IMR-90 (cell line): Measurements from ENCODE around the gene FOSB. TPM values are rescaled to one million over a fixed set of nuclear protein-coding genes. Genes with fewer than 3 reads are reported as not detected.

Experiments
- ATAC-seq: fragments of 200-7000 bp; cut with Tn5 transposase; 2 replicates; pipeline ENCODE4 v1.9.1; 2020; ENCODE audit warnings: low read depth, mild to moderate bottlenecking, moderate library complexity
- BruUV-seq: library from RNA; stranded (reverse); fragments of 400-500 nt; replicated peaks from 2 replicates; lab custom pipeline; 2021; lab: Mats Ljungman, UMichigan
- CTCF ChIA-PET: fragments of 300-600 bp; formaldehyde crosslinking; extraction: SDS; loops from one replicate; lab custom pipeline; 2021; ENCODE audit warnings: antibody characterized with exemption; lab: Yijun Ruan, JAX
- POLR2A ChIA-PET: fragments of 300-600 bp; sonication (Branson Sonifier 250); formaldehyde crosslinking; loops from one replicate; lab custom pipeline; 2022; ENCODE audit warnings: antibody characterized with exemption; ENCODE audit not compliant: unreplicated experiment; lab: Charles Lee
- DNase-seq: peaks from one replicate; pipeline ENCODE4 v3.0.0; 2013
- H2AFZ ChIP-seq: replicated peaks from 2 replicates; pipeline ENCODE3; 2013; ENCODE audit warnings: low read length, mild to moderate bottlenecking; ENCODE audit not compliant: poor library complexity
- H2AK5ac ChIP-seq: 2 replicates; pipeline ENCODE4 v1.6.1; 2013; ENCODE audit warnings: low read depth, low read length, inconsistent platforms
- H2AK9ac ChIP-seq: replicated peaks from 2 replicates; pipeline ENCODE3; 2013; ENCODE audit warnings: mild to moderate bottlenecking, low read depth, low read length, moderate library complexity; ENCODE audit not compliant: poor library complexity
- H2BK120ac ChIP-seq: 2 replicates; pipeline ENCODE4 v1.6.1; 2013; ENCODE audit warnings: low read depth, low read length, inconsistent platforms
- H2BK15ac ChIP-seq: 3 replicates; pipeline ENCODE4 v1.6.1; 2013; ENCODE audit warnings: low read depth, low read length, inconsistent platforms
- H2BK20ac ChIP-seq: 2 replicates; pipeline ENCODE4 v1.6.1; 2013; ENCODE audit warnings: low read depth, mild to moderate bottlenecking, inconsistent platforms, low read length, moderate library complexity
- H2BK5ac ChIP-seq: 2 replicates; pipeline ENCODE4 v1.6.1; 2013; ENCODE audit warnings: mild to moderate bottlenecking, low read depth, low read length, inconsistent platforms; ENCODE audit not compliant: poor library complexity, severe bottlenecking
- H3K14ac ChIP-seq: replicated peaks from 2 replicates; pipeline ENCODE4 v1.6.1; 2013; ENCODE audit warnings: low read depth, low read length, inconsistent platforms
- H3K18ac ChIP-seq: 2 replicates; pipeline ENCODE4 v1.6.1; 2013; ENCODE audit warnings: low read depth, low read length, control low read depth
- H3K23ac ChIP-seq: 2 replicates; pipeline ENCODE4 v1.6.1; 2013; ENCODE audit warnings: low read depth, low read length, inconsistent platforms
- H3K27ac ChIP-seq: 2 replicates; pipeline ENCODE4 v1.5.1; 2013; ENCODE audit warnings: mild to moderate bottlenecking, control low read depth, low read length; ENCODE audit not compliant: insufficient read depth
- H3K27me3 ChIP-seq: 2 replicates; pipeline ENCODE4 v1.6.1; 2013; ENCODE audit warnings: low read length; ENCODE audit not compliant: control insufficient read depth, insufficient read depth
- H3K36me3 ChIP-seq: 2 replicates; pipeline ENCODE4 v1.6.1; 2013; ENCODE audit warnings: low read length, mixed read lengths; ENCODE audit not compliant: control insufficient read depth, insufficient read depth
- H3K4ac ChIP-seq: 2 replicates; pipeline ENCODE4 v1.6.1; 2013; ENCODE audit warnings: low read depth, low read length, inconsistent platforms
- H3K4me1 ChIP-seq: 2 replicates; pipeline ENCODE4 v1.6.1; 2013; ENCODE audit warnings: low read length, mixed read lengths; ENCODE audit not compliant: control insufficient read depth, insufficient read depth
- H3K4me2 ChIP-seq: 2 replicates; pipeline ENCODE4 v1.6.1; 2013; ENCODE audit warnings: low read depth, mild to moderate bottlenecking, control low read depth, low read length, moderate library complexity
- H3K4me3 ChIP-seq: 2 replicates; pipeline ENCODE4 v1.5.1; 2013; ENCODE audit warnings: low read depth, mild to moderate bottlenecking, control low read depth, low read length, moderate library complexity; ENCODE audit not compliant: insufficient read depth
- H3K56ac ChIP-seq: 2 replicates; pipeline ENCODE4 v1.6.1; 2013; ENCODE audit warnings: low read length, inconsistent platforms; ENCODE audit not compliant: insufficient read depth; ENCODE audit errors: extremely low read depth
- H3K79me1 ChIP-seq, 2 experiments: 2 replicates each; pipeline ENCODE4 v1.6.1; 2013; ENCODE audit warnings: low read length in 2 of 2, inconsistent platforms in 1 of 2, low read depth in 1 of 2
- H3K9ac ChIP-seq: 2 replicates; pipeline ENCODE4 v1.6.1; 2013; ENCODE audit warnings: low read depth, low read length, control low read depth
- H3K9me1 ChIP-seq: 2 replicates; pipeline ENCODE4 v1.6.1; 2013; ENCODE audit warnings: low read length, inconsistent platforms; ENCODE audit not compliant: insufficient read depth
- H3K9me3 ChIP-seq: 2 replicates; pipeline ENCODE4 v1.6.1; 2013; ENCODE audit warnings: low read length; ENCODE audit not compliant: control insufficient read depth, insufficient read depth
- H4K20me1 ChIP-seq: 2 replicates; pipeline ENCODE4 v1.6.1; 2013; ENCODE audit warnings: low read length, inconsistent platforms; ENCODE audit not compliant: insufficient read depth
- H4K5ac ChIP-seq: 2 replicates; pipeline ENCODE4 v1.6.1; 2013; ENCODE audit warnings: mild to moderate bottlenecking, low read depth, low read length, control low read depth
- H4K8ac ChIP-seq, 2 experiments: 2 replicates each; pipeline ENCODE4 v1.6.1; 2013; ENCODE audit warnings: low read depth in 2 of 2, low read length in 2 of 2, control low read depth in 1 of 2, inconsistent platforms in 1 of 2
- H4K91ac ChIP-seq: 2 replicates; pipeline ENCODE4 v1.6.1; 2013; ENCODE audit warnings: low read depth, low read length, inconsistent platforms; ENCODE audit not compliant: insufficient read depth
- MAZ ChIP-seq: IDR thresholded peaks from 2 replicates; pipeline ENCODE4 v1.6.1; 2012; ENCODE audit warnings: low read depth, mild to moderate bottlenecking, low read length, improper control_type of control experiment, moderate library complexity, borderline replicate concordance
- MXI1 ChIP-seq: IDR thresholded peaks from 2 replicates; pipeline ENCODE4 v1.6.1; 2012; ENCODE audit warnings: low read depth, mild to moderate bottlenecking, low read length, moderate library complexity, borderline replicate concordance
- POLR2A ChIP-seq: IDR thresholded peaks from 2 replicates; pipeline ENCODE4 v1.6.1; 2012; ENCODE audit warnings: mild to moderate bottlenecking, low read depth, low read length
- SMC3 ChIP-seq: fragments of 150-350 bp; IDR thresholded peaks from 2 replicates; pipeline ENCODE4 v1.6.1; 2016; ENCODE audit warnings: low read depth, mild to moderate bottlenecking, antibody characterized with exemption, low read length, moderate library complexity
- WGBS, 2 experiments: methylation state at CpG; one replicate each; pipeline versions ENCODE4 v1.1.5 to v1.1.7; 2013; ENCODE audit warnings: missing lambda C conversion rate in 2 of 2; ENCODE audit not compliant: insufficient read length in 1 of 2; ENCODE audit errors: extremely low coverage in 2 of 2; 5-methylcytosine and 5-hydroxymethylcytosine counted together
- dilution Hi-C: fragments of 300-500 bp; cut with HindIII; formaldehyde crosslinking; loops from one replicate; pipeline ENCODE4 v1.14.3; 2018; ENCODE audit warnings: low sequenced_read_pairs; ENCODE audit not compliant: unreplicated experiment
- in situ Hi-C: fragments of 300-500 bp; cut with MboI; formaldehyde crosslinking; loops from 3 replicates; pipeline ENCODE4 v1.14.3; 2019; ENCODE audit warnings: low sequenced_read_pairs, inconsistent platforms, mixed read lengths
- intact Hi-C: fragments of 100-400 bp; cut with micrococcal nuclease; formaldehyde crosslinking; loops from 2 replicates; pipeline ENCODE4 v1.10.0; 2022
- polyA plus RNA-seq, 3 experiments: library from polyadenylated mRNA; depleted of rRNA; stranded (reverse); fragments of >200 nt; gene quantifications; 2 replicates each; pipeline ENCODE4 v1.2.3, GENCODE V29; 2012; ENCODE audit warnings: low replicate concordance in 1 of 3
- total RNA-seq: library from RNA; depleted of rRNA; stranded (reverse); fragments of >200 nt; gene quantifications from 2 replicates; pipeline ENCODE4 v1.2.3, GENCODE V29; 2012

The FOSB gene
- total and polyA plus RNA-seq, 2 of the 4 experiments (the other 2 are of a cell fraction) = 11.1 to 15.6 TPM

DNA sequence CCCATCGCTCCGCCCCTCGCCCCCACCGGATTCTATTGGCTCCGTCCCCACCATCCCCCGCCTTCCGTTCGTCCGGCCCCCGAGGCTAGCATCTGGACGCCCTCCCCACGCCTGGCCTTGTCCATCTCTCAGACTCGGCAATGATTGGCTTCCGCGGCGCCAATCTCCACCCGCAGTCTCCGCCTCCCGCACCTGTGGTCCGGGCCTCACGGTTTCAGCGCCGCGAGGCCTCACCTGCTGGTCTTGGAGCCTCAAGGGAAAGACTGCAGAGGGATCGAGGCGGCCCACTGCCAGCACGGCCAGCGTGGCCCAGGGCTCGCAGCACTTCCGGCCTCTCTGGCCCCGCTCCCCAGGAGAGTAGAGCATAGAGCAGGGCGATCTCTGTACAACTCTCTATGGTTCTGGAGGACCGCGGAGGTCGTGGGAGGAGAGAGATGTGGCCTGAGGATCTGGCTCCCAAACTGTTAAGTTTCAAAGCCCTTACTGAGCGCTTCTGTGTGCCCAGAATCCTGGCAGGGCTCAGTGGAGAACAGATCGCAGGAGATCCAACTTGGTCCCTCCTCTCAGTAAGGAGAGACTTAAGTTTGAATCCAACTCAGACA, 44.1 kb upstream of the FOSB start, which contains the start of gene ERCC1:
TSS of gene ERCC1 (minus strand) at position 329 of the 602 bp plus-strand sequence. CDS start 543 bp downstream, outside the sequence.
- Histone ChIP-seq H3K4me1 (peaks cover 5% of the 10 kb centered on the region), H2AK9ac (peak within 1 kb of the TSS; percentile 95), H3K56ac (peak within 1 kb of the TSS; percentile 97), H3K23ac (peak within 1 kb of the TSS; percentile 99), H3K4me2 (peak within 1 kb of the TSS; percentile 93), H3K4ac (peak within 1 kb of the TSS; percentile 99), H4K91ac (peak within 1 kb of the TSS; percentile 98), H3K9me3 (no peaks in the 10 kb centered on the region), H2BK120ac (peak within 1 kb of the TSS; percentile 96), H3K4me3 (peak within 1 kb of the TSS; percentile 70), H3K79me1 (peaks cover 14 to 52% of the 10 kb centered on the region in 2 experiments), H3K27ac (peak within 1 kb of the TSS; percentile 98), H3K18ac (peak within 1 kb of the TSS; percentile 90), H4K20me1 (no peaks in the 10 kb centered on the region), H2BK15ac (peak within 1 kb of the TSS; percentile 97), H3K9ac (peak within 1 kb of the TSS; percentile 82), H3K14ac (peak within 1 kb of the TSS; percentile 98), H2AK5ac (peak within 1 kb of the TSS; percentile 99), H2AFZ (peak within 1 kb of the TSS; percentile 93), H4K8ac (peak within 1 kb of the TSS; percentile 91 to 99), H3K36me3 (peaks cover 23% of the 10 kb centered on the region), H4K5ac (peak within 1 kb of the TSS; percentile 96), H3K27me3 (no peaks in the 10 kb centered on the region), H3K9me1 (no peaks in the 10 kb centered on the region; the same call in 1 of the 2 replicates), H2BK5ac (peak within 1 kb of the TSS; percentile 98), H2BK20ac (peak within 1 kb of the TSS; percentile 92)
- intact Hi-C loops (no loop called here), dilution Hi-C loops (no loop called here), in situ Hi-C loops (no loop called here)
- TF ChIP-seq MXI1 = peak; percentile 26; the same call in 1 of the 2 replicates
- no peak for TF ChIP-seq SMC3
- peak; percentile 88 for TF ChIP-seq POLR2A
- peak; percentile 86 for TF ChIP-seq MAZ
- WGBS, 2 experiments = 0% methylated on average over 21 of the region's 37 CpGs; no CpG with 5 or more reads in 1 of the 2 experiments
- CTCF ChIA-PET = interaction anchor here (1.0 to 1.5 kb wide), 3 partner anchors 16 to 62 kb away, joined by 4 to 7 read pairs (median 5); no protein-coding TSS in a partner anchor
- POLR2A ChIA-PET = no interaction called here
- DNase-seq = peak; percentile 94
- BruUV-seq = no TSS peak
- peak; percentile 83 for ATAC-seq
